Stimulated activated CD4-positive, alpha-beta T cell treated with anti-CD3 and anti-CD28 coated beads, TNF-alpha, amount 100 ng/mL, for 4 hours (primary cell): ENCODE data around the gene ANKS1A.
"Not testable (repeated sequence)": the region's sequence is repeated elsewhere in the genome, so short reads cannot be mapped to it uniquely, and the experiment has no call there.

Source experiments
- DNase-seq, 3 experiments: peaks; one replicate each; pipeline ENCODE4 v3.0.0-alpha.2; 2020; ENCODE audit warnings: low read depth in 3 of 3

The ANKS1A gene

GRCh38 chr6:34998417-34998816 lies 109.4 kb downstream of the ANKS1A start:
- not testable (repeated sequence) for DNase-seq

- DNase-seq: not testable (repeated sequence)
These were observed 110.1 kb downstream of the ANKS1A start for GRCh38 chr6:34999153-34999552.

GRCh38 chr6:34999962-35000361 lies 110.9 kb downstream of the ANKS1A start:
- not testable (repeated sequence) for DNase-seq

GRCh38 chr6:35001349-35001748 lies 112.3 kb downstream of the ANKS1A start:
- not testable (repeated sequence) for DNase-seq

GRCh38 chr6:35003886-35004530 lies 115.0 kb downstream of the ANKS1A start:
- DNase-seq: not testable (repeated sequence)

GRCh38 chr6:35007016-35007415 lies 118.0 kb downstream of the ANKS1A start:
- no peak for DNase-seq

GRCh38 chr6:35008858-35009257 lies 119.8 kb downstream of the ANKS1A start:
- DNase-seq: no peak

- no peak for DNase-seq
These were observed 122.3 kb downstream of the ANKS1A start for GRCh38 chr6:35011096-35012041.

GRCh38 chr6:35013701-35014100 lies 124.6 kb downstream of the ANKS1A start:
- no peak for DNase-seq

- DNase-seq: no peak
These were observed 125.3 kb downstream of the ANKS1A start for GRCh38 chr6:35014341-35014740.

- no peak for DNase-seq
These were observed 125.7 kb downstream of the ANKS1A start for GRCh38 chr6:35014786-35015185.

GRCh38 chr6:35015476-35015875 lies 126.4 kb downstream of the ANKS1A start:
- no peak for DNase-seq

GRCh38 chr6:35015996-35016395 lies 126.9 kb downstream of the ANKS1A start:
- DNase-seq: no peak

GRCh38 chr6:35016502-35017321 lies 127.7 kb downstream of the ANKS1A start:
- no peak for DNase-seq

- DNase-seq: no peak
These were observed 128.5 kb downstream of the ANKS1A start for GRCh38 chr6:35017411-35018181.

GRCh38 chr6:35018182-35018519 lies 129.1 kb downstream of the ANKS1A start:
- DNase-seq: no peak

- no peak for DNase-seq
These were observed 129.7 kb downstream of the ANKS1A start for GRCh38 chr6:35018746-35019145.

GRCh38 chr6:35019171-35019570 lies 130.1 kb downstream of the ANKS1A start:
- no peak for DNase-seq

- no peak for DNase-seq
These were observed 130.8 kb downstream of the ANKS1A start for GRCh38 chr6:35019831-35020230.

- DNase-seq: no peak
These were observed 131.9 kb downstream of the ANKS1A start for GRCh38 chr6:35021004-35021403.
